Kidney tubule cell (primary cell): ENCODE data around the gene IKZF3.
"Not testable (repeated sequence)": the region's sequence is repeated elsewhere in the genome, so short reads cannot be mapped to it uniquely, and the experiment has no call there.

Experiments
- DNase-seq: peaks from one replicate; pipeline ENCODE4 v3.0.0-alpha.2; 2018; ENCODE audit warnings: low spot score

IKZF3 gene

GRCh38 chr17:39863918-39864746, at the start of gene IKZF3:
IKZF3 (minus strand) TSS chr17:39864312; CDS start chr17:39864126, 186 bp downstream.
- peak; percentile 70 for DNase-seq

GRCh38 chr17:39908789-39909352, 44.8 kb upstream of the IKZF3 start:
- DNase-seq, result no peak

- no peak for DNase-seq
Observed at GRCh38 chr17:39904990-39905288, 40.8 kb upstream of the IKZF3 start.

GRCh38 chr17:39903158-39903884, 39.2 kb upstream of the IKZF3 start:
- peak; percentile 7 for DNase-seq

- DNase-seq, result not testable (repeated sequence)
Observed at GRCh38 chr17:39902027-39902426, 37.9 kb upstream of the IKZF3 start.

- DNase-seq, result no peak
Observed at GRCh38 chr17:39899215-39899614, 35.1 kb upstream of the IKZF3 start.

GRCh38 chr17:39898088-39898487, 34.0 kb upstream of the IKZF3 start:
- no peak for DNase-seq

- DNase-seq, result no peak
Observed at GRCh38 chr17:39894681-39895376, 30.7 kb upstream of the IKZF3 start.

- peak; percentile 2 for DNase-seq
Observed at GRCh38 chr17:39889200-39889599, 25.1 kb upstream of the IKZF3 start.

- no peak for DNase-seq
Observed at GRCh38 chr17:39887078-39887477, 23.0 kb upstream of the IKZF3 start.

GRCh38 chr17:39886102-39886501, 22.0 kb upstream of the IKZF3 start:
- not testable (repeated sequence) for DNase-seq

- DNase-seq, result peak; percentile 30
Observed at GRCh38 chr17:39872751-39873150, 8.6 kb upstream of the IKZF3 start.

GRCh38 chr17:39871801-39872200, 7.7 kb upstream of the IKZF3 start:
- DNase-seq, result no peak

GRCh38 chr17:39870776-39871175, 6.7 kb upstream of the IKZF3 start:
- DNase-seq, result no peak

- DNase-seq, result no peak
Observed at GRCh38 chr17:39868554-39868942, 4.4 kb upstream of the IKZF3 start.

- DNase-seq, result no peak
Observed at GRCh38 chr17:39867880-39868553, 3.9 kb upstream of the IKZF3 start, which contains the start of gene ZPBP2. ZPBP2 (plus strand) TSS chr17:39868202; CDS start chr17:39868355, 153 bp downstream.

- DNase-seq, result no peak
Observed at GRCh38 chr17:39867084-39867879, 3.2 kb upstream of the IKZF3 start.

GRCh38 chr17:39866013-39866730, 2.1 kb upstream of the IKZF3 start:
- no peak for DNase-seq

- no peak for DNase-seq
Observed at GRCh38 chr17:39863244-39863917, 731 bp downstream of the IKZF3 start.

GRCh38 chr17:39861235-39861634, 2.9 kb downstream of the IKZF3 start:
- no peak for DNase-seq
